B cell (primary cell): Measurements from ENCODE around the gene CHD2. TPM values are rescaled to one million over a fixed set of nuclear protein-coding genes. Genes with fewer than 3 reads are reported as not detected.

Source experiments
- ATAC-seq: fragments of 200-7000 bp; cut with Tn5 transposase; one replicate; pipeline ENCODE4 v1.10.0; 2021; ENCODE audit warnings: low read depth, mild to moderate bottlenecking, moderate number of reproducible peaks, moderate library complexity
- CTCF ChIA-PET: fragments of 350-600 bp; sonication (Branson Sonifier 250); formaldehyde crosslinking; loops from one replicate; lab custom pipeline; 2021; ENCODE audit warnings: antibody characterized with exemption, inconsistent platforms; lab: Charles Lee
- POLR2A ChIA-PET: fragments of 350-600 bp; sonication (Branson Sonifier 250); formaldehyde crosslinking; loops from one replicate; lab custom pipeline; 2021; ENCODE audit warnings: antibody characterized with exemption; lab: Charles Lee
- DNase-seq: peaks from one replicate; pipeline ENCODE4 v3.0.0; 2013
- H2AFZ ChIP-seq: 2 replicates; pipeline ENCODE4 v1.6.1; 2012; ENCODE audit warnings: mild to moderate bottlenecking, low read depth, low read length; ENCODE audit not compliant: insufficient read depth, poor library complexity, severe bottlenecking
- H3K27ac ChIP-seq, 2 donors: 1 replicate in 1 of 2; 2 replicates in 1 of 2; pipeline ENCODE4 v1.5.1; 2012 to 2013; ENCODE audit warnings: low read length in 2 of 2, mild to moderate bottlenecking in 2 of 2, moderate library complexity in 1 of 2
- H3K27me3 ChIP-seq, 4 experiments: fragments of 200-600 bp in 1 of 4; sonication (generic) in 1 of 4; replicated peaks in 1 of 4; 1 replicate in 2 of 4; 2 replicates in 2 of 4; pipeline versions ENCODE4 v1.6.1 to v1.7.0; 2013 to 2016; ENCODE audit warnings: low read length in 3 of 4, mild to moderate bottlenecking in 2 of 4, mixed read lengths in 1 of 4, moderate library complexity in 1 of 4; ENCODE audit not compliant: insufficient read depth in 4 of 4, control insufficient read depth in 3 of 4; ENCODE audit errors: control extremely low read depth in 1 of 4
- H3K36me3 ChIP-seq, 2 experiments: replicated peaks in 1 of 2; 1 replicate in 1 of 2; 2 replicates in 1 of 2; pipeline versions ENCODE4 v1.6.1 to v1.7.1; 2013; ENCODE audit warnings: low read length in 1 of 2; ENCODE audit not compliant: insufficient read depth in 2 of 2, control insufficient read depth in 1 of 2; ENCODE audit errors: control extremely low read depth in 1 of 2, extremely low read depth in 1 of 2
- H3K4me1 ChIP-seq, 2 donors: fragments of 200-600 bp in 1 of 2; sonication (generic) in 1 of 2; 1 replicate in 1 of 2; 2 replicates in 1 of 2; pipeline versions ENCODE4 v1.5.1 to v1.6.1; 2013 to 2017; ENCODE audit warnings: low read length in 2 of 2; ENCODE audit not compliant: control insufficient read depth in 2 of 2, insufficient read depth in 2 of 2
- H3K4me2 ChIP-seq: replicated peaks from 2 replicates; pipeline ENCODE3; 2012; ENCODE audit warnings: mild to moderate bottlenecking, low read depth, low read length; ENCODE audit not compliant: poor library complexity, severe bottlenecking
- H3K4me3 ChIP-seq, 5 experiments: fragments of 200-600 bp in 1 of 5; sonication (generic) in 1 of 5; 1 replicate in 3 of 5; 2 replicates in 2 of 5; pipeline versions ENCODE4 v1.5.1 to v1.7.0; 2011 to 2016; ENCODE audit warnings: low read length in 4 of 5, mild to moderate bottlenecking in 4 of 5, low read depth in 2 of 5, control low read depth in 1 of 5, moderate library complexity in 1 of 5; ENCODE audit not compliant: insufficient read depth in 1 of 5; ENCODE audit errors: control extremely low read depth in 1 of 5, extremely low read depth in 1 of 5
- H3K79me2 ChIP-seq: fragments of 200-600 bp; sonication (generic); one replicate; pipeline ENCODE4 v1.6.0; 2016; ENCODE audit warnings: low read length; ENCODE audit not compliant: control insufficient read depth, insufficient read depth
- H3K9ac ChIP-seq: fragments of 200-600 bp; sonication (generic); 2 replicates; pipeline ENCODE4 v1.6.1; 2017; ENCODE audit warnings: mild to moderate bottlenecking, low read length, moderate library complexity
- H3K9me3 ChIP-seq, 3 donors: one replicate each; pipeline versions ENCODE4 v1.6.1 to v1.7.1; 2013; ENCODE audit warnings: low read length in 2 of 3; ENCODE audit not compliant: control insufficient read depth in 2 of 3, insufficient read depth in 1 of 3; ENCODE audit errors: control extremely low read depth in 1 of 3
- H4K20me1 ChIP-seq: 2 replicates; pipeline ENCODE4 v1.6.0; 2012; ENCODE audit warnings: mild to moderate bottlenecking, low read length; ENCODE audit not compliant: insufficient read depth, control insufficient read depth, poor library complexity, severe bottlenecking
- H3K27ac Mint-ChIP-seq: one replicate; pipeline ENCODE4 v1.8.0; 2021; ENCODE audit warnings: mixed read lengths
- H3K27me3 Mint-ChIP-seq: one replicate; pipeline ENCODE4 v1.8.0; 2021; ENCODE audit warnings: mixed read lengths
- H3K4me1 Mint-ChIP-seq: one replicate; pipeline ENCODE4 v1.8.0; 2021; ENCODE audit warnings: mixed read lengths
- H3K4me3 Mint-ChIP-seq: one replicate; pipeline ENCODE4 v1.8.0; 2021; ENCODE audit warnings: mixed read lengths
- H3K9me3 Mint-ChIP-seq: one replicate; pipeline ENCODE4 v1.8.0; 2022; ENCODE audit warnings: mixed read lengths; ENCODE audit not compliant: insufficient read depth
- EZH2 ChIP-seq: IDR thresholded peaks from 2 replicates; pipeline ENCODE4 v1.6.1; 2012; ENCODE audit warnings: borderline replicate concordance, low read depth, mild to moderate bottlenecking, moderate library complexity, low read length; ENCODE audit not compliant: insufficient read depth, poor library complexity, severe bottlenecking
- WGBS: methylation state at CpG from one replicate; pipeline ENCODE4 v1.1.5; 2013; ENCODE audit warnings: missing lambda C conversion rate; ENCODE audit not compliant: insufficient coverage; 5-methylcytosine and 5-hydroxymethylcytosine counted together
- intact Hi-C: fragments of 100-400 bp; cut with micrococcal nuclease; formaldehyde crosslinking; loops from one replicate; pipeline ENCODE4 v1.10.0; 2022
- polyA plus RNA-seq: library from polyadenylated mRNA; depleted of rRNA; stranded (reverse); fragments of >200 nt; gene quantifications from 2 replicates; pipeline ENCODE4 v1.2.3, GENCODE V29; 2012
- total RNA-seq, 2 donors: library from RNA; stranded (reverse); fragments of 120-200 nt in 1 of 2; gene quantifications; 1 replicate in 1 of 2; 2 replicates in 1 of 2; pipeline versions ENCODE4 v1.2.3 to v1.2.4, GENCODE V29; 2013 to 2022
- TF ChIP-seq, protein P1 (sequence below): fragments of 200-600 bp; IDR thresholded peaks from one replicate; pipeline ENCODE4 v1.8.0; 2022; ENCODE audit warnings: antibody characterized with exemption, mild to moderate bottlenecking

Gene CHD2
- total and polyA plus RNA-seq, 2 donors (not counting 1 experiment from before 2014, with no cell fraction given) = 86.9 to 353 TPM

DNA sequence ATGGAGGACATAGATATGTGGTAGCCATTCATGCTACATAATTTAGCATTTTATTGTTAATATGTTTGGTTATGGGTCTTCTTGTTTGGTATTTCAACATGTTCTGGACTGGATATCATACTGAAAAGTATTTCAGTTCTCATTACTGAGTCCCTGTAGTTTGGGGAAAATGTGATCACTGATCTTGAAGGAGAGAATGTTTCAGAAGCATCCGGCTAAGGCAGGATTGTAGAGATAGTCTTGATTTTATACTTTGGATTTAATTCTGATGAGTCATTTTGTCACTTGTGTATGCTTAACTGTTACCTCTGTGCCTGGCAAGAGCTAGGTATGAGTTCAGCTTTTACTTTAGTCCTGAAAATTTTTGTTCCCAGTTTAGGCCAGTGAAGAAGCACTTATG is 7.1 kb downstream of the CHD2 start:
- ChIA-PET POLR2A (interaction anchor here (0.7 to 11.6 kb wide), 8 partner anchors 8 to 98 kb away, joined by 3 to 164 read pairs (median 4); no protein-coding TSS in a partner anchor), CTCF (interaction anchor here (0.9 to 10.3 kb wide), 8 partner anchors 10 to 112 kb away, joined by 3 to 146 read pairs (median 14); no protein-coding TSS in a partner anchor)
- no peak for DNase-seq
- Histone ChIP-seq H3K4me3 (peak overlapping the region in 1 of 5 experiments; percentile 78), H3K9me3 (no peaks in the 10 kb centered on the region), H2AFZ (no peak overlapping the region), H3K36me3 (peaks cover 0 to 28% of the 10 kb centered on the region in 2 experiments), H3K79me2 (peaks cover 99% of the 10 kb centered on the region), H3K4me2 (peak overlapping the region; percentile 86), H4K20me1 (peaks cover 12% of the 10 kb centered on the region), H3K9ac (peak overlapping the region; percentile 83), H3K4me1 (peaks cover 76 to 82% of the 10 kb centered on the region in 2 donors), H3K27ac (peak overlapping the region; percentile 57 to 95), H3K27me3 (no peaks in the 10 kb centered on the region)
- no peak for ATAC-seq
- Mint-ChIP-seq H3K9me3 (no peaks in the 10 kb centered on the region), H3K27me3 (no peaks in the 10 kb centered on the region), H3K4me3 (peak overlapping the region; percentile 92), H3K27ac (peak overlapping the region; percentile 77), H3K4me1 (peaks cover 84% of the 10 kb centered on the region)
- intact Hi-C loops = no loop called here
- TF ChIP-seq, protein P1, sequence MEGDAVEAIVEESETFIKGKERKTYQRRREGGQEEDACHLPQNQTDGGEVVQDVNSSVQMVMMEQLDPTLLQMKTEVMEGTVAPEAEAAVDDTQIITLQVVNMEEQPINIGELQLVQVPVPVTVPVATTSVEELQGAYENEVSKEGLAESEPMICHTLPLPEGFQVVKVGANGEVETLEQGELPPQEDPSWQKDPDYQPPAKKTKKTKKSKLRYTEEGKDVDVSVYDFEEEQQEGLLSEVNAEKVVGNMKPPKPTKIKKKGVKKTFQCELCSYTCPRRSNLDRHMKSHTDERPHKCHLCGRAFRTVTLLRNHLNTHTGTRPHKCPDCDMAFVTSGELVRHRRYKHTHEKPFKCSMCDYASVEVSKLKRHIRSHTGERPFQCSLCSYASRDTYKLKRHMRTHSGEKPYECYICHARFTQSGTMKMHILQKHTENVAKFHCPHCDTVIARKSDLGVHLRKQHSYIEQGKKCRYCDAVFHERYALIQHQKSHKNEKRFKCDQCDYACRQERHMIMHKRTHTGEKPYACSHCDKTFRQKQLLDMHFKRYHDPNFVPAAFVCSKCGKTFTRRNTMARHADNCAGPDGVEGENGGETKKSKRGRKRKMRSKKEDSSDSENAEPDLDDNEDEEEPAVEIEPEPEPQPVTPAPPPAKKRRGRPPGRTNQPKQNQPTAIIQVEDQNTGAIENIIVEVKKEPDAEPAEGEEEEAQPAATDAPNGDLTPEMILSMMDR = no peak
- TF ChIP-seq EZH2 = no peak
- WGBS = 67% methylated on average over 1 of the region's 1 CpG
